ENCODE results near the gene SAMHD1. TPM values are rescaled to one million over a fixed set of nuclear protein-coding genes. Genes with fewer than 3 reads are reported as not detected.
"Not testable (repeated sequence)": the region's sequence is repeated elsewhere in the genome, so short reads cannot be mapped to it uniquely, and the experiment has no call there.

The SAMHD1 gene
- total RNA-seq, 2 donors from 2014 or later, result 25.2 to 42.8 TPM

- ATAC-seq, result no peak
- DNase-seq, result no peak
- intact Hi-C loops (cut with DNase I, micrococcal nuclease), result no loop called here
Measured at GRCh38 chr20:36845288-36845971, 106.1 kb downstream of the SAMHD1 start.

GRCh38 chr20:36841030-36841429 lies 110.5 kb downstream of the SAMHD1 start:
- intact Hi-C loops (cut with DNase I, micrococcal nuclease); DNase-seq; ATAC-seq: not testable (repeated sequence)

Other genes starting within 250 kb of the SAMHD1 start
- gene NDRG3, start 205.6 kb downstream of the SAMHD1 start, total RNA-seq, result 10 to 100 TPM; 29.1 to 32.7 TPM
- gene DSN1, start 177.9 kb downstream of the SAMHD1 start, total RNA-seq, result 1 to 10 TPM; 6.3 to 6.8 TPM
- 10 to 100 TPM; 25.2 to 27.7 TPM for gene TLDC2, start 75.6 kb downstream of the SAMHD1 start, total RNA-seq
- gene RBL1, start 144.3 kb upstream of the SAMHD1 start, total RNA-seq, result 1 to 10 TPM; 5.2 to 5.6 TPM
- 100 to 1,000 TPM; 133 to 155 TPM for gene RPN2, start 227.6 kb upstream of the SAMHD1 start, total RNA-seq
- 1 to 10 TPM; 1.9 to 2.3 TPM for gene MROH8, start 227.8 kb upstream of the SAMHD1 start, total RNA-seq